ENCODE measurements around the gene MAP3K12. TPM values are rescaled to one million over a fixed set of nuclear protein-coding genes. Genes with fewer than 3 reads are reported as not detected.

Gene MAP3K12
- total and polyA plus RNA-seq, 2 of the 4 experiments (the other 2 are of a cell fraction): 29.0 to 52.5 TPM

- Histone ChIP-seq H2BK5ac (ENCODE audit: low read depth, low read length, poor library complexity, severe bottlenecking) (no peak overlapping the region), H3K36me3 (ENCODE audit: control insufficient read depth, insufficient read depth, low read length) (peaks cover 79% of the 10 kb centered on the region), H3K4me1 (ENCODE audit: control insufficient read depth, insufficient read depth, low read length) (peaks cover 8% of the 10 kb centered on the region), H2BK15ac (ENCODE audit: low read depth, low read length) (no peak overlapping the region), H3K79me1 (ENCODE audit: low read depth in 1 of 2, low read length in 2 of 2) (peaks cover 33 to 75% of the 10 kb centered on the region in 2 experiments), H4K5ac (ENCODE audit: low read depth, low read length) (no peak overlapping the region), H3K27ac (ENCODE audit: insufficient read depth, low read length) (no peak overlapping the region), H3K9ac (ENCODE audit: low read depth, low read length) (no peak overlapping the region), H2BK20ac (ENCODE audit: low read depth, low read length) (no peak overlapping the region), H2AFZ (replicated peaks; ENCODE audit: low read length, poor library complexity) (no peak overlapping the region), H3K4me2 (ENCODE audit: low read depth, low read length) (no peak overlapping the region), H4K20me1 (ENCODE audit: insufficient read depth, low read length) (peaks cover 84% of the 10 kb centered on the region), H3K14ac (replicated peaks; ENCODE audit: low read depth, low read length) (no peak overlapping the region), H3K23ac (ENCODE audit: low read depth, low read length) (no peak overlapping the region), H3K4me3 (ENCODE audit: insufficient read depth, low read depth, low read length) (no peak overlapping the region), H3K9me3 (ENCODE audit: control insufficient read depth, insufficient read depth, low read length) (no peaks in the 10 kb centered on the region), H4K91ac (ENCODE audit: insufficient read depth, low read depth, low read length) (no peak overlapping the region), H2AK9ac (replicated peaks; ENCODE audit: low read depth, low read length, poor library complexity) (no peak overlapping the region), H3K18ac (ENCODE audit: low read depth, low read length) (no peak overlapping the region), H4K8ac (ENCODE audit: low read depth in 2 of 2, low read length in 2 of 2) (no peak overlapping the region), H3K56ac (ENCODE audit: extremely low read depth, insufficient read depth, low read length) (no peak overlapping the region), H3K9me1 (ENCODE audit: insufficient read depth, low read length) (no peaks in the 10 kb centered on the region), H2AK5ac (ENCODE audit: low read depth, low read length) (no peak overlapping the region), H2BK120ac (ENCODE audit: low read depth, low read length) (no peak overlapping the region), H3K4ac (ENCODE audit: low read depth, low read length) (no peak overlapping the region), H3K27me3 (ENCODE audit: control insufficient read depth, insufficient read depth, low read length) (no peaks in the 10 kb centered on the region)
- TF ChIP-seq MXI1 (IDR thresholded peaks at IDR 0.05; ENCODE audit: borderline replicate concordance, low read depth, low read length): no peak
- TF ChIP-seq NFE2L2 (IDR thresholded peaks at IDR 0.05; ENCODE audit: low read depth, low read length): no peak
- no peak for TF ChIP-seq RAD21 (IDR thresholded peaks at IDR 0.05; ENCODE audit: low read length)
- TF ChIP-seq ELK1 (IDR thresholded peaks at IDR 0.05; ENCODE audit: borderline replicate concordance, low read depth, low read length): no peak
- TF ChIP-seq FOS (IDR thresholded peaks at IDR 0.05; ENCODE audit: low read depth, low read length): no peak
- no peak for TF ChIP-seq BHLHE40 (IDR thresholded peaks at IDR 0.05; ENCODE audit: low read depth, low read length)
- no peak for TF ChIP-seq POLR2A (IDR thresholded peaks at IDR 0.05; ENCODE audit: low read depth, low read length)
- no peak for TF ChIP-seq MAZ (IDR thresholded peaks at IDR 0.05; ENCODE audit: borderline replicate concordance, low read depth, low read length)
- in situ Hi-C loops (cut with MboI; ENCODE audit: low sequenced_read_pairs): no loop called here
- DNase-seq (no peak), ATAC-seq (ENCODE audit: low read depth) (no peak)
- intact Hi-C loops (cut with micrococcal nuclease): no loop called here
- no TSS peak for BruUV-seq (replicated peaks)
- ChIA-PET CTCF (interaction anchor here (1.0 to 2.7 kb wide), 2 partner anchors 24 to 122 kb away, joined by 3 to 6 read pairs; no protein-coding TSS in a partner anchor), POLR2A (ENCODE audit: unreplicated experiment) (no interaction called here)
- no CpG with 5 or more reads among the region's 2 CpGs for WGBS, 2 experiments (ENCODE audit: extremely low coverage in 2 of 2, insufficient read length in 1 of 2)
- dilution Hi-C loops (cut with HindIII; ENCODE audit: low sequenced_read_pairs, unreplicated experiment): no loop called here
Measured at GRCh38 chr12:53474077-53474476, 25.2 kb downstream of the MAP3K12 start.

Measured in IMR-90 (cell line).